ENCODE measurements around the gene IGSF21.

IGSF21 gene

GRCh38 chr1:18190598-18190997 is 83.0 kb downstream of the IGSF21 start:
- DNase-seq (ENCODE audit: low read depth): no peak
- TF ChIP-seq, protein P1, sequence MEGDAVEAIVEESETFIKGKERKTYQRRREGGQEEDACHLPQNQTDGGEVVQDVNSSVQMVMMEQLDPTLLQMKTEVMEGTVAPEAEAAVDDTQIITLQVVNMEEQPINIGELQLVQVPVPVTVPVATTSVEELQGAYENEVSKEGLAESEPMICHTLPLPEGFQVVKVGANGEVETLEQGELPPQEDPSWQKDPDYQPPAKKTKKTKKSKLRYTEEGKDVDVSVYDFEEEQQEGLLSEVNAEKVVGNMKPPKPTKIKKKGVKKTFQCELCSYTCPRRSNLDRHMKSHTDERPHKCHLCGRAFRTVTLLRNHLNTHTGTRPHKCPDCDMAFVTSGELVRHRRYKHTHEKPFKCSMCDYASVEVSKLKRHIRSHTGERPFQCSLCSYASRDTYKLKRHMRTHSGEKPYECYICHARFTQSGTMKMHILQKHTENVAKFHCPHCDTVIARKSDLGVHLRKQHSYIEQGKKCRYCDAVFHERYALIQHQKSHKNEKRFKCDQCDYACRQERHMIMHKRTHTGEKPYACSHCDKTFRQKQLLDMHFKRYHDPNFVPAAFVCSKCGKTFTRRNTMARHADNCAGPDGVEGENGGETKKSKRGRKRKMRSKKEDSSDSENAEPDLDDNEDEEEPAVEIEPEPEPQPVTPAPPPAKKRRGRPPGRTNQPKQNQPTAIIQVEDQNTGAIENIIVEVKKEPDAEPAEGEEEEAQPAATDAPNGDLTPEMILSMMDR (IDR thresholded peaks at IDR 0.05; ENCODE audit: insufficient read depth, low read depth, low read length, missing control alignments): no peak
- H3K4me3 ChIP-seq (ENCODE audit: low read depth, low read length): no peak overlapping the region

DNA sequence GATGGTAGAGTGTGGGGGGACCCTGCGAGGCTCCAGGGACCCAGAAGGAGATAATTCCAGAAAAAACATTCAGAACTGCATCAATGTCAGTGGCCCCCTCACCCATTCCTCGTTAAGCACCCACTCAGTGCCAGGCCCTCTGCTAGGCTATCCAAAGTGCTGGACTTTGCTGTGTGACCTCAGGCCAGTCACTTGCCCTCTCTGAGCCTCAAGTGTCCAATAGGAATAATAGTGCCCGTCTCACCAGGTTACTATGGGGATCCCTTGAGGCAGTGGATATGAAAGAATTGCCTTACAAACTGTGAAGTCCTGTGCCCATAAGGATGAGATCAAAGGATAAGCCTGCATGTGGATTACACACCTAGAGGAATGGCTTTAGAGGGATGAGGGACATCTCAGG is 83.4 kb downstream of the IGSF21 start:
- DNase-seq (ENCODE audit: low read depth): no peak
- H3K4me3 ChIP-seq (ENCODE audit: low read depth, low read length): no peak overlapping the region
- TF ChIP-seq, protein P1 (IDR thresholded peaks at IDR 0.05; ENCODE audit: insufficient read depth, low read depth, low read length, missing control alignments): no peak

DNA sequence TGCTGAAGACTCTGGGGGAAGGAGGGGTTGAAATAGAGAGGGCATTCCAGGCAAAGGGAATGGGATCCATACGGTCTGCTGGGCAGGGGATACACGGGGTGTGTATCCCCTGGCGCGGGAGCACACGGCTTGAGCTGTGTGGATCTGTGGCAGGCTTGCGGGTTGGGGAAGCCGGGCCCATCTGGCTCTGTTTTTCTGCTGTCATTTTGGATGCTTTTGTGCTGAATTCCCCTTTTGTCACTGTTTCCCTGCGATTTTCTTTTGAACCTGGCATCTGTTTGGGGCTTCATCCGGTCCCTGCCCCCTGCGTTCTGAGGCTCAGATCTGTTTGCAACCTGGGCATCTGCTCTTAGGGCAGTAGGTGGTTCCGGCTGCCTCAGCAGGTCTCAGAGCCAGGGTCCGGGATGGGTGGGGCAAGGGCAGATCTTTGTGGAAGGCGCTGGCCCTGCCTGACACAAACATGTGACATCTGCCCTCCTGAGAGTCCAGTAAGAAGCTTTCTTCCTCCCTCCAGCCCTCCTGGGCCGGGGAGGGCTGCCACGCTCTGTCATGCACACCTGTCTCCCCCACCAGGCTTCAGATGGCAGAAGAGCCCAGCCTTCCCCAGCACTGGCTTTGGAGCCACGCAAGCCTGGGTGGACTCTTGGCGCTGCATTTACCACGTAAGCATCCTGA is 84.0 kb downstream of the IGSF21 start:
- TF ChIP-seq, protein P1 (IDR thresholded peaks at IDR 0.05; ENCODE audit: insufficient read depth, low read depth, low read length, missing control alignments): no peak
- no peak for DNase-seq (ENCODE audit: low read depth)
- no peak overlapping the region for H3K4me3 ChIP-seq (ENCODE audit: low read depth, low read length)

GRCh38 chr1:18192182-18192581 is 84.6 kb downstream of the IGSF21 start:
- TF ChIP-seq, protein P1 (IDR thresholded peaks at IDR 0.05; ENCODE audit: insufficient read depth, low read depth, low read length, missing control alignments): no peak
- no peak overlapping the region for H3K4me3 ChIP-seq (ENCODE audit: low read depth, low read length)
- DNase-seq (ENCODE audit: low read depth): no peak

GRCh38 chr1:18192974-18193373 is 85.4 kb downstream of the IGSF21 start:
- no peak for DNase-seq (ENCODE audit: low read depth)
- TF ChIP-seq, protein P1 (IDR thresholded peaks at IDR 0.05; ENCODE audit: insufficient read depth, low read depth, low read length, missing control alignments): no peak

GRCh38 chr1:18197299-18197698 is 89.7 kb downstream of the IGSF21 start:
- no peak overlapping the region for H3K4me3 ChIP-seq (ENCODE audit: low read depth, low read length)
- TF ChIP-seq, protein P1 (IDR thresholded peaks at IDR 0.05; ENCODE audit: insufficient read depth, low read depth, low read length, missing control alignments): no peak
- no peak for DNase-seq (ENCODE audit: low read depth)

More at GRCh38 chr1:18192974-18193373, 85.4 kb downstream of the IGSF21 start:
- no peak overlapping the region for H3K4me3 ChIP-seq (ENCODE audit: low read depth, low read length)

DNA sequence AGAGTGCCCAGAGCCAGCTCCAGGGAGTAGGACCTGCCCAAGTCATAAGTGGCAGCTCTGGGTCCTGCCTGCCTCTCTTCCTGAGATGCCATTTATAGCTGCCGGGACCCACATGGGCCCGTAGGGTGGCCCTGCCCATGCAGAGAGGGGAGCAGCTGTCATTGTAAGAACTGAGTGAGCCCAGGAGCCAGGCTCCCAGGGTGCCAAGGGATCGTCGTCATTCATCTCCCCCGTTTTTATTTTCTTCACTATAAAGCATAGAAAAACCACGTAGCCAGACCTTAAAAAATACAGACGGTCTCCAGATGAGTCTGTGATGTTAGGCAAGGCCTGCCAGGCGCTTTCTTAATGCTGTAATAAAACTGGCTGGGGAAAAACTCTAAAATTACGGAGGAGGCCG is 90.7 kb downstream of the IGSF21 start:
- DNase-seq (ENCODE audit: low read depth): no peak
- TF ChIP-seq, protein P1 (IDR thresholded peaks at IDR 0.05; ENCODE audit: insufficient read depth, low read depth, low read length, missing control alignments): no peak
- no peak overlapping the region for H3K4me3 ChIP-seq (ENCODE audit: low read depth, low read length)

All from GM12865 (cell line).